Cardiac muscle cell (in vitro differentiated cells and primary cell): ENCODE data around the gene ALX4. TPM values are rescaled to one million over a fixed set of nuclear protein-coding genes. Genes with fewer than 3 reads are reported as not detected.

Experiments
- DNase-seq, 2 donors: peaks; one replicate each; pipeline versions ENCODE4 v3.0.0 to v3.0.0-alpha.2; 2010 to 2017; ENCODE audit warnings: low read depth in 1 of 2, low spot score in 1 of 2
- H3K27ac ChIP-seq: fragments of 200-600 bp; sonication (generic); 2 replicates; pipeline ENCODE4 v1.5.1; 2016
- H3K27me3 ChIP-seq: fragments of 200-600 bp; sonication (generic); 2 replicates; pipeline ENCODE4 v1.6.0; 2016; ENCODE audit warnings: control low read depth
- H3K36me3 ChIP-seq: fragments of 200-600 bp; sonication (generic); 2 replicates; pipeline ENCODE4 v1.5.1; 2016; ENCODE audit warnings: control low read depth
- H3K4me1 ChIP-seq: fragments of 200-600 bp; sonication (generic); 2 replicates; pipeline ENCODE4 v1.8.1; 2017; ENCODE audit warnings: low read depth, mild to moderate bottlenecking, mixed run types
- H3K4me3 ChIP-seq: fragments of 200-600 bp; sonication (generic); 2 replicates; pipeline ENCODE4 v1.5.1; 2016; ENCODE audit warnings: mild to moderate bottlenecking
- H3K9me3 ChIP-seq: fragments of 200-600 bp; sonication (generic); 2 replicates; pipeline ENCODE4 v1.5.1; 2017; ENCODE audit warnings: low read depth, mild to moderate bottlenecking, control low read depth
- CTCF ChIP-seq: IDR thresholded peaks from 2 replicates; pipeline ENCODE4 v1.5.1; 2012; ENCODE audit warnings: low read depth, mild to moderate bottlenecking, low read length
- polyA plus RNA-seq: library from polyadenylated mRNA; unstranded; fragments of >200 nt; fragmentation: Nextera tagmentation; extraction: Ambion mirVana; gene quantifications from 2 replicates; pipeline ENCODE4 v1.2.1, GENCODE V29; 2016
- total RNA-seq: library from RNA; depleted of rRNA; stranded (reverse); fragments of >200 nt; gene quantifications from 2 replicates; pipeline ENCODE4 v1.2.3, GENCODE V29; 2016

The ALX4 gene
- total and polyA plus RNA-seq, 2 experiments from 2014 or later = 0.15 TPM; not detected in 1

GRCh38 chr11:44223238-44223637, 86.7 kb downstream of the ALX4 start:
- TF ChIP-seq CTCF = no peak
- no peak overlapping the region for H3K27ac ChIP-seq
- no peaks in the 10 kb centered on the region for H3K9me3 ChIP-seq
- H3K4me1 ChIP-seq = peaks cover 8% of the 10 kb centered on the region
- no peak overlapping the region for H3K4me3 ChIP-seq
- no peaks in the 10 kb centered on the region for H3K27me3 ChIP-seq
- DNase-seq = peak in 1 of 2 donors; percentile 50
- no peaks in the 10 kb centered on the region for H3K36me3 ChIP-seq

GRCh38 chr11:44221992-44222391, 87.9 kb downstream of the ALX4 start:
- Histone ChIP-seq H3K4me3 (no peak overlapping the region), H3K27me3 (no peaks in the 10 kb centered on the region), H3K27ac (no peak overlapping the region), H3K4me1 (peaks cover 8% of the 10 kb centered on the region), H3K36me3 (no peaks in the 10 kb centered on the region), H3K9me3 (no peaks in the 10 kb centered on the region)
- TF ChIP-seq CTCF = no peak
- DNase-seq = peak in 1 of 2 donors; percentile 11

- TF ChIP-seq CTCF = no peak
- Histone ChIP-seq H3K4me1 (peaks cover 8% of the 10 kb centered on the region), H3K27me3 (no peaks in the 10 kb centered on the region), H3K4me3 (no peak overlapping the region), H3K27ac (no peak overlapping the region), H3K9me3 (no peaks in the 10 kb centered on the region), H3K36me3 (no peaks in the 10 kb centered on the region)
- DNase-seq = peak in 1 of 2 donors; percentile 58
These were observed 88.5 kb downstream of the ALX4 start for GRCh38 chr11:44221456-44221855.

- no peaks in the 10 kb centered on the region for H3K9me3 ChIP-seq
- DNase-seq = no peak
- H3K36me3 ChIP-seq = no peaks in the 10 kb centered on the region
- H3K27ac ChIP-seq = no peak overlapping the region
- peaks cover 8% of the 10 kb centered on the region for H3K4me1 ChIP-seq
- no peak overlapping the region for H3K4me3 ChIP-seq
- no peaks in the 10 kb centered on the region for H3K27me3 ChIP-seq
- TF ChIP-seq CTCF = no peak
These were observed 89.8 kb downstream of the ALX4 start for GRCh38 chr11:44219830-44220796.

GRCh38 chr11:44217432-44217831, 92.5 kb downstream of the ALX4 start:
- Histone ChIP-seq H3K36me3 (no peaks in the 10 kb centered on the region), H3K4me1 (peaks cover 8% of the 10 kb centered on the region), H3K27ac (no peak overlapping the region), H3K27me3 (no peaks in the 10 kb centered on the region), H3K9me3 (no peaks in the 10 kb centered on the region), H3K4me3 (no peak overlapping the region)
- no peak for DNase-seq
- no peak for TF ChIP-seq CTCF
